ENCODE data around the gene ATP5ME.
"Not testable (repeated sequence)": the region's sequence is repeated elsewhere in the genome, so short reads cannot be mapped to it uniquely, and the experiment has no call there.

ATP5ME gene

DNA sequence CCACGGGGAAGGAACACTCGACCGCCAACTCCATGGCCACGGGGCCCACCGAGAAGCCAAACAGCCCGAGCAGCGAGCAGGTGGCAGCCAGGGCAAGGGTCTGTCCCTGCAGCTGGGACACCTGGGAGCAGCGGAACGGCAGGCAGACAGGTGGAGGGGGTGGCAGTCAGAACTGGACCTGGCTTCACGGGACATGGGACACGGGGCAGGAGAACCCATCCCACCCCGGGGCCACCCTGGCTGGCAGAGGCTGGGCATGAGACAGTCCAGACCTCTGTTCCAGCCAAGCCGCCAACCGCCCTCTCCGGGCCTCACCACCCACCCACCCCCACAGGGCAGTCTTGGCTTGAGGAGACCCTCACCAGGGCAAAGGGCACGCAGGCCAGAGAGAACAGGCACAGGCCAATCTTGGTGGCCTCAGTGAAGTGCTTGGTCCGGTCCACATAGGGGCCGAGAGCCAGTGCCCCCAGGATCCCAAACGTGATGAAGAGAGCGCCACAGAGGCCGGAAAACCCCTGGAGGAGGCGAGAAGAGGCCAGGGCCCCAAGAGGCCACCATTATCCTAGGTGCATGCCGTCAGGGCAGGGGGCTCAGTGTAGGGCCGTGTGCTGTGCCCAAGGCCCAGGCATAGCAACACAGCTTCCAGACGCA lies 9.3 kb upstream of the ATP5ME start:
- no peak for DNase-seq (ENCODE audit: low spot score)

- no peak for DNase-seq (ENCODE audit: low spot score)
Observed at GRCh38 chr4:682490-683172, 8.6 kb upstream of the ATP5ME start.

- peak; percentile 57 for DNase-seq (ENCODE audit: low spot score)
Observed at GRCh38 chr4:681736-682451, 7.8 kb upstream of the ATP5ME start.

DNA sequence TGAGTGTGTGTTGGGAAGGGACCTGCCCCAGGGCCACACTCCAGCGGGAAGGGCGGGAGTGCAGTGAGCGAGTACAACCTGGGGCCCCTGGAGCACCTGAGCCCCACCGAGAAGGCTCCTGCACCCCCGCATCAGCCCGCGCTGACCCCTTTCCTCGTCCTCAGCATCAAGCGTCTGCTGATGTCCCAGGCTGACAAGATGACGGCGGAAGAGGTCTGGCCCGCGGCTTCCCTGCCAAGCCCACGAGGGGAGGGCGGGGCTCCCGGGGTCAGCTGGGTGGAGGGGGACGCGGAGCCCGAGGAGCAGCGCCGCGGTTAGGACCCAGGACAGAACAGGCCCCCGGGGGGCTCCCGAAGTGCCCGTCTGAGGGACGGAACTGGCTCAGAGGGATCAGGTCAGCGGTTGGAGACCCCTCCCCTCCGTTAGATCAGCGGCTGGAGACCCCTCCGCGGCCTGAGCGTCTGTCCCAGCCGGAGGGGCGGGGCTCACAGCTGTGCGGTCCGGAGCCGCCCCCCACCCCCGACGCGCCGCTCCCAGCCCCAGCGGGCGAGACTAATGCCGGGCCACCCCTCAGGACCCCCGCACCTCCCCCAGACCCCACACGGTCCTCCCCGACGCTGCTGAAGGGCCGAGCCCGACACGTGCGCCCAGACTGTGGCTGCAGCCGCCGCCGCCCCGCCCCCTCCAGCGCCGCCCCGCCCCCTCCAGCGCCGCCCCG lies 7.0 kb upstream of the ATP5ME start:
- peak; percentile 81 for DNase-seq (ENCODE audit: low spot score)

DNA sequence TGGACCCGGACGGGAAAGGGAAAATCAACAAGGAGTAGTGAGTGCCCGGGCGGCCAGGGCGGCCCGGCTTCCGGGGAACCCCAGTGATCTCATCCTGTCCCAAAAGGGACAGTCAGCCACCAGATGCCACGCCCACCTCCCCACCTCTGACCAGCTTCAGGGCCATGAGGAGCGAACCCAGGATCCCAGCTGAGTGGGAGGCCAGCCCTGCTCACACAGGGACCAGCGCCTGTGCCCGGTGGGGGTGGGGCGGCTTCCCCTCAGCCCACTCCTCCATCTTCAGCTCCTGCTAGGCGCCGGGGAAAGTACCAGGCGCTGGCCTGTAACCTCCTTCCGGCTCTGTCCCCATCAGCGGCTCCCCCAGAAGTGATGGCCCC lies 6.5 kb upstream of the ATP5ME start:
- no peak for DNase-seq (ENCODE audit: low spot score)

- DNase-seq (ENCODE audit: low spot score) = no peak
Observed at GRCh38 chr4:680091-680490, 6.0 kb upstream of the ATP5ME start.

DNA sequence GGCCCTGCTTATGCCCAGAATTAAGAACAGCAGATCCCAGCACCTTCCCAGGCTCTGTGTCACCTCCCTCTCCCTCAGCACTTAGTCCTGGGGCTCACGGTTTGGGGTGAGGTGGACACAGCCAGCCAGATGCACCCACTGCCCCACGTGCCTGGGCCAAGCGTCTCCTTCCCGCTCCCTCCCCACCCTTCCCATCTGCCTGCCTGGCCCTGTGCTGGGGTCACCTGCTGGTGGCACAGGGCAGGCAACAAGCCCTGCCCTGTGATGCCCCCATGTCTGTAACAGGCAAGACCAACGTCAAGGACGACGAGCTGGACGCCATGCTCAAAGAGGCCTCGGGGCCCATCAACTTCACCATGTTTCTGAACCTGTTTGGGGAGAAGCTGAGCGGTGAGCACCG lies 5.6 kb upstream of the ATP5ME start:
- no peak for DNase-seq (ENCODE audit: low spot score)

GRCh38 chr4:679104-679481 lies 5.0 kb upstream of the ATP5ME start:
- DNase-seq (ENCODE audit: low spot score) = no peak

DNA sequence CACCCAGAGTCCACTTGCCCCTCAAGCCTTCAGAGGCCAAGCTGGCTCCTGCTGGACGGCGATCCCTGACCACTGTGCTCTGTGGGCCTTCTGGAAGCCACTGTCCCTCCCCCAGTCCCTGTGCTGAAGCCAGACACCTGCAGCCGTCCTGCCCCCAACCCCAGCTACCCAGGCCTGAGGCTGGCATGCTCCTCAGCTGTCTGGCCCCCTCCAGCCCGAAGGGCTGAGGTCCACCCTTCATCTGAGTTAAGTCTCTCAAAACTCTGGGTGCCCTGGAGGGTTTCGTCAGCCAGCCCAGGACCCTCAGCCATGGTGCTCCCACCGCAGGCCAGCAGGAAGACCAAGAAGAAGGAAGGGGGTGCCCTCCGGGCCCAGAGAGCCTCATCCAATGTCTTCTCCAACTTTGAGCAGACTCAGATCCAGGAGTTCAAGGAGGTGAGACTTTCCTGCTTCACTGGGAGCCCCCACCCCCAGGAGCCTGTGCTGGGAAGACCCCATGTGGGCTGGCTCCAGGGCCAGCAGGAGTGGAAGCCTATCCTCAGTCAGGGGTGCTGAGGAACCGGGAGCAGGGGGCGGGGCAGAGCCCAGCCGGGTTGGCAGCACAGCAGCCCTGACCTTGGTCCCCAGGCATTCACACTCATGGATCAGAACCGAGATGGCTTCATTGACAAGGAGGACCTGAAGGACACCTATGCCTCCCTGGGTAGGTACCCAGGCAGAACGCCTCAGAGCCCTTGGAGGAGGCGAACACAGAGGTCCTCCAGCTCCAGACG lies 4.4 kb upstream of the ATP5ME start:
- DNase-seq (ENCODE audit: low spot score) = no peak

DNA sequence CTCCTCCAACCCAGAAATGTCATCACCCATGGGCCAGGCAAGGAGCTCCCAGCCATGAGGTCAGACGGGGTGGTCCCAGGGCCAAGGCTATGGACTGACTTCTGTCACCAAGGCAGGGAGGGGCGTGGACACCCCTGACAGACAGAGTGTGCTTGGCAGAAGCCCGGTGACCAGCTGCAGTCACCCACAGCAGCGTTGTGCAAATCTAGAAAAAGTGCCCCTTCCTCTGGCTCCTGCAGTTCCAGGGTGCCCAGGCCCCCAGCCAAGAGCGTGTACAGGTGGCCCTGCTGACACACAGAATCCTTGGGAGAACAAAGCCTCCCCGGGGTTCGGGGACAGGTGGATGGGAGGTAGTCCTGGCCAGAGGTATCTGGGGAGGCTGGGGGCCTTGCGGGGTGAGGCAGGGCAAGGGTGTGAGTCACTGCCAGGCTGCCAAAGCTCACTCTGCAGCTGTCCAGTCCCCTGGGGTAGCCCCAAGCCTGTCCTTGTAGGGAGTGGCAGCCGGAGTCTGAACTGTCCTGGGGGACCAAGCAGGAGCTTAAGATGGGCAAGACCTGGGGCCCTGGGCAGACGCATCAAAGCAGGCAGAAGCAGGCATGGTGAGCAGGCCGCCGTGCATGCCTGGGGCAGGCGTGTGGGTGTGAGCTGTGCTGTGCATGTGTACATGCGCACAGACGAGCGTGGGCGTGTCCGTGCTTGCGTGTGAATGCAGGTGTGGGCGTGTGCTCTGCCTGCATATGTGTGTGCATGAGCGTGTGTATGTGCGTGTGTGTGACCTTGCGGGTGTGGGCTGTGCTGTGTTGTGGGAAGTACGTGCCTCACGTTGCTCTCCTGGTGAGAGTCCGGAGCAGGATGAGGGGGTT lies 3.6 kb upstream of the ATP5ME start:
- no peak for DNase-seq (ENCODE audit: low spot score)

GRCh38 chr4:676871-677235 lies 2.8 kb upstream of the ATP5ME start:
- no peak for DNase-seq (ENCODE audit: low spot score)

DNA sequence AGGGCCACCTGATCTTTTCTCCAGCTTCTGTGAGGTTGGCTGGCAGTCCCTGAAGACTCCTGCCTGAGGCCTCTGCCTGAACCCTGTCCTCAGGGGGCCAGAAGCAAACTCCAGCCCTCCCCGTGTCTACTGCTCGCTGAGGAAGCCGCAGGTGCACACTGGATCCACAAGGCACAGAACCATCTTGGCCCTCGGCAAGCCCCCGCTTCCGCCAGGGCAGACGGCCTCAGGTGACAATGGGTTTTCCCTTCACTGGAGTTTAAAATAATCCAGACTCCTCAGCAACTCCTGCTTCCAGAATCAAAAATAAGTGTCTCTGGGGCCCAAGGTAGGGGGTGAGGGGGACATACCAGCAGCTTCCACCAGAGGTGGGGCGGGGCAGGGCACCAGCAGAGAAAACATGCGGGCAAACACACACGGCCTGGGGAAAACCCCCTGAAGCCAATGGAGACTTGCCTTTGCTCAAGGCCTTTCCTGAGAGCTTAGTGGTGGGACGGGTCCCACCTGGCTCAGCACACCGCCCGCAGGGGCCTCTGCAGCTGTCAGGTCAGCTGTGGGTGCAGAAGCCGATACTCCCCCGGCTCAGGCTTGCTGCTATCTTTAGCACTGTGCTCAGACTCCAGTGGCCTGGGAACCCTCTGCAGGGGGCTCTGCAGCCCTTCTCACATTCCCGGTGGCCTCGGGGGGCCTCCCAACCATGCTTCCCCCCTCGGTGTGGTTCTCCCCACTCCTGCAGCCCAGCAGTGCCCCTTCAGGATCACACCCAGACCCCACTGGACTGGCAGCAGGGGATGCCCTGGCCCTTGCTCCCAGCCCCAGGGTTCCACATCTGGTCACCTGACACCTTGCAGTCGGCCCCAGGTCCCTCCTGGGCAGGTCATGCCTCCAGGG lies 2.1 kb upstream of the ATP5ME start:
- no peak for DNase-seq (ENCODE audit: low spot score)

GRCh38 chr4:675036-675882 lies 1.2 kb upstream of the ATP5ME start:
- DNase-seq (ENCODE audit: low spot score) = no peak

GRCh38 chr4:673349-674091 lies 556 bp downstream of the ATP5ME start:
- peak; percentile 73 for DNase-seq (ENCODE audit: low spot score)

- no peak for DNase-seq (ENCODE audit: low spot score)
Observed at GRCh38 chr4:671769-672168, 2.3 kb downstream of the ATP5ME start.

GRCh38 chr4:669806-670559 lies 4.1 kb downstream of the ATP5ME start:
- not testable (repeated sequence) for DNase-seq (ENCODE audit: low spot score)

GRCh38 chr4:668219-668618 lies 5.9 kb downstream of the ATP5ME start:
- DNase-seq (ENCODE audit: low spot score) = not testable (repeated sequence)

GRCh38 chr4:667545-667925 lies 6.5 kb downstream of the ATP5ME start:
- no peak for DNase-seq (ENCODE audit: low spot score)
